GM12865 (cell line): Measurements from ENCODE around the gene PHKB.
"Not testable (repeated sequence)": the region's sequence is repeated elsewhere in the genome, so short reads cannot be mapped to it uniquely, and the experiment has no call there.

Experiments
- DNase-seq: peaks from one replicate; pipeline ENCODE4 v3.0.0; 2010; ENCODE audit warnings: low read depth
- H3K4me3 ChIP-seq: 2 replicates; pipeline ENCODE4 v1.5.1; 2011; ENCODE audit warnings: mild to moderate bottlenecking, low read depth, low read length, control low read depth
- TF ChIP-seq, protein P1 (sequence below): IDR thresholded peaks from 2 replicates; pipeline ENCODE4 v1.5.1; 2011; ENCODE audit warnings: low read length, control low read depth, low read depth, inconsistent platforms; ENCODE audit not compliant: insufficient read depth; ENCODE audit errors: missing control alignments

PHKB gene

DNA sequence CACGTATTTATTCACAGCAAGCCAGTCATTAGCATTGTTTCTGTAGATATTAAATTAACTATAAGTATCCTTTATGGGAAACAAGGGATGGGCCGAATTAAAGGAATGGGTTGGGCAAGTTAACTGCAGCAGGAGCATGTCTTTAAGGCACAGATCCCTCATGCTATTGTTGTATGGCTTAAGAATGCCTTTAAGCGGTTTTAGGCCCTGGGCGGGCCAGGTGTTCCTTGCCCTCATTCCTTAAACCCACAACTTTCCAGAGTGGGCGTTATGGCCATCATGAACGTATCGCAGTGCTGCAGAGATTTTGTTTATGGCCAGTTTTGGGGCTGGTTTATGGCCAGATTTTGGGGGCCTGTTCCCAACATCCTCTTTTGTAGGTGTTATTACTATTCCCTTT lies 9.1 kb downstream of the PHKB start:
- no peak for DNase-seq
- no peak overlapping the region for H3K4me3 ChIP-seq
- TF ChIP-seq, protein P1, sequence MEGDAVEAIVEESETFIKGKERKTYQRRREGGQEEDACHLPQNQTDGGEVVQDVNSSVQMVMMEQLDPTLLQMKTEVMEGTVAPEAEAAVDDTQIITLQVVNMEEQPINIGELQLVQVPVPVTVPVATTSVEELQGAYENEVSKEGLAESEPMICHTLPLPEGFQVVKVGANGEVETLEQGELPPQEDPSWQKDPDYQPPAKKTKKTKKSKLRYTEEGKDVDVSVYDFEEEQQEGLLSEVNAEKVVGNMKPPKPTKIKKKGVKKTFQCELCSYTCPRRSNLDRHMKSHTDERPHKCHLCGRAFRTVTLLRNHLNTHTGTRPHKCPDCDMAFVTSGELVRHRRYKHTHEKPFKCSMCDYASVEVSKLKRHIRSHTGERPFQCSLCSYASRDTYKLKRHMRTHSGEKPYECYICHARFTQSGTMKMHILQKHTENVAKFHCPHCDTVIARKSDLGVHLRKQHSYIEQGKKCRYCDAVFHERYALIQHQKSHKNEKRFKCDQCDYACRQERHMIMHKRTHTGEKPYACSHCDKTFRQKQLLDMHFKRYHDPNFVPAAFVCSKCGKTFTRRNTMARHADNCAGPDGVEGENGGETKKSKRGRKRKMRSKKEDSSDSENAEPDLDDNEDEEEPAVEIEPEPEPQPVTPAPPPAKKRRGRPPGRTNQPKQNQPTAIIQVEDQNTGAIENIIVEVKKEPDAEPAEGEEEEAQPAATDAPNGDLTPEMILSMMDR = no peak

DNA sequence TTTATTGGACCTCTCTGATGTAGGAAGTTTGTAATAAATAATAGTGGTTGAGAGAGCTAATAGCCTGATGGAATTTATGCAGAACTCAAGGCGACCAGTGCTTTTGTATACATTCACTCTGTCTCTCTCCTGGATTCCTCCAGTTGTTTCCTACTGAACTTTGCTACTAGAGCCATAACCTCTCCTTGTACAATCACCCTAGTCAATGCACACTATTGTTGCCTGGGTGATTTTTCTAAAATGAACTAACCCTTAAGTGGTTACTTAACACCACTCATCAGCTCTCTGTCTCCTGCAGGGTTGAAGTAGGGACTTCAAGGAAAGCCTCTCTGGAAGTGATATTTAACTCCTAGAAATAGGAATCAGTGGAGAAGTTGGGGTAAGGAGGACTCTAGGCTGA lies 9.7 kb downstream of the PHKB start:
- TF ChIP-seq, protein P1 = no peak
- no peak for DNase-seq
- H3K4me3 ChIP-seq = no peak overlapping the region

DNA sequence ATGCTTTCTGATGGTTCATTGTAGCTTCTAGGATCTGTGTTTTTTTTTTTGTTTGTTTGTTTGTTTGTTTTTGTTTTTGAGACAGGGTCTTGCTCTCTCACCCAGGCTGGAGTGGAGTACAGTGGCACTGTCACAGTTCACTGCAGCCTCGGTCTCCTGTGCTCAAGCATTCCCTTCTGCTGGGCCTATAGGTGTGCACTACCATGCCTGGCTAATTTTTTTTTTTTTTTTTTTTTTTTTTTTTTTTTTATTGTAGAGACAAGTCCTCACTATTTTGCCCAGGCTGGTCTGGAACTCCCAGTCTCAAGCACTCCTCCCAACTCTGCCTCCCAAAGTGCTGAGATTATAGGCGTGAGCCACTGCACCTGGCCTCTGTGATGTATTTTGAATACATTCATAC lies 11.9 kb downstream of the PHKB start:
- not testable (repeated sequence) for H3K4me3 ChIP-seq, DNase-seq

DNA sequence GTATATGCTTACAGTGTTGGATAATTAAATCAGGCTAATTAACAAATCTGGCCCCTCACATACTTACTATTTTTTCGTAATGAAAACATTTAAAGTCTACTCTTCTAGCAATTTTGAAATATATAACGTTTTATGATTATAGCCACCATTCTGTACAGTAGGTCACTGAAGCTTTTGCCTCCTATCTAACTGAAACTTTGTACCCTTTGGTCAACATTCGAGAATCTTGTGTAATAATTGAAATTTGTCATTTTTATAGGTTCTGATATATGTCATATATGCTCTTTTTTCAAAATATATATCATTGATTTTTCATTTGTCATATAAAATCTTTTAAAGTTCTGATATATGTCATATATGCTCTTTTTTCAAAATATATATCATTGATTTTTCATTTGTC lies 12.7 kb downstream of the PHKB start:
- no peak overlapping the region for H3K4me3 ChIP-seq
- DNase-seq = no peak
- TF ChIP-seq, protein P1 = no peak

DNA sequence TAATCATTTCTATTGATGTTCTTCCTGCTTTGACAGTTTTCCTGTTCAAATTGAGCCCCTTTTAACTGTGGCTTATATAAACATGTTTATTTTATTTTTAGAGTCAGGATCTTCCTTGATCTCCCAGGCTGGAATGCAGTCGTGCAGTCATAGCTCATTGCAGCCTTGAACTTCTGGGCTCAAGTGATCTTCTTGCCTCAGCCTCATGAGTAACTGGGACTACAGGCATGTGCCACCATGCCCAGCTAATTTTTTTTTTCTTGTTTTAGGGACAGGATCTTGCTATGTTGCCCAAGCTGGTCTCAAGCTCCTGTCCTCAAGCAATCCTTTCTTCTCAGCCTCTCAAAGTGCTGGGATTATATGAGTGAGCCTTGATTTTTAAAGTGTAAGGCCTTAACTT lies 14.7 kb downstream of the PHKB start:
- TF ChIP-seq, protein P1 = no peak
- no peak for DNase-seq
- no peak overlapping the region for H3K4me3 ChIP-seq

DNA sequence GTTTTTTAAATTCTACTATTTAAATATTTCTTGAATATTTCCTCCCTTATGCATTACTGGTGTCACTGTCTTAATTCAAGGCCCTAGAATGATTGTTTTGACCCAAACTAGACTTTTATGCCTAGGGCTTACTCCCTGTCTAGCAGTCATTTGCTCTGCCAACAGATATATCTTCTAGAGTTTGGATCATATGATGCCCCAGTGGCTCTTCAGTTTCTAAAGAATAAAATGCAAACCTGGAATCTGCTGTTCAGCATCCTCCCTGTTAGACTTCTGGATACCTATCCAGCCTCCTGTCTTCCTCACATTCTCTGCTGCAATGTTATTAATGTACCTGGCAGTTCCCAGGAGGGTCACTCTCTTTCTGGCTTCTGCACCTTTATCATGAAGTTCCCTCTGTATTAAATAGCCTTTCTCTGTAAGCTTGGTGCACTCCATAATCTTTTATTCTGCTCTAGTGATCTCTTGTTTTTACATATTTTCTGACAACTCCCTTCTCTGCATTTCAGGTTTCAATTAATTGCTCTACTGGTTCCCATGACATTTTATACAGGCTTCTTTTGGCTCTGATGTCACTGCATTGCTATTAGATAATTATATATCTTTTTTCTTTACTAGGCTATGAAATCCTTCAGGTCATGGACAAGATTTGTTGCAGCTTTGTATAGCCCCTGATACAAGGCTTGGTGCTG lies 15.7 kb downstream of the PHKB start:
- TF ChIP-seq, protein P1 = no peak
- H3K4me3 ChIP-seq = no peak overlapping the region
- DNase-seq = no peak

DNA sequence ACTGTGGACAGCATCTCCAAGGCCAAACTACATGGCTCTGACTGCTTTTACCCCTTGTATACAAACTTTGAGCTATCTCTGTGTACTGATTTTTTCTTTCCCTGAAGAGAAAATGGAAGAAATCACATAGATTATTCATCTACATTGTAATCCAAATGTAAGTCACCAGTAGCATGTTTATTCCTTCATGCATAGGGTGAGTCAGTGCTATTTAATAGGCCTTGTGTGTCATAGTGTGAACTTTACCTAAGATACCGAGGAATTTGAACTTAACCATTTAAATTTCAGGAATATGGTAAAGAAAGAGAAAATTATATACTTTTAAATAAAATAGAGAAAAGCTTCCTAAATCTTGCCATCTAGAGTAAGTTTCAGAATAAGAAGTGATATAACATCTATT lies 16.5 kb downstream of the PHKB start:
- TF ChIP-seq, protein P1 = no peak
- no peak for DNase-seq
- H3K4me3 ChIP-seq = no peak overlapping the region

DNA sequence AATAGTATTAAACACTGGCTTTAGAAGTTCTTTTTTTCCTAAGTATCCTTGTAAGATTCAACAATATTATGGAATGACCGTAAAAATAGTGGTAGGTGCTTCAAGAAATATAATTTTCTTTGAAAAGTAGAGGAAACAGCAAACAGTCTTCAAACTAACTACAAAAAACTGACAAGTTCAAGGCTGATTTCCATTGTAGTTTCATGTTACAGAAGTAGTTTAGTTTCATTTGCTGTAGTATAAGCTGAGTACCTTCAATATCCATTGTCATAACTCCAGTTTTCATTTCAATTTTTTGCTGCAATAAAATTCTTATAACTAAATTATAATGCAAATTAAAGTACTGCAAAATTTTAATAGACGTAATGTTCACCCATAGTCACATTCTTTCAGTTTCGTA lies 19.3 kb downstream of the PHKB start:
- no peak overlapping the region for H3K4me3 ChIP-seq
- DNase-seq = no peak
- TF ChIP-seq, protein P1 = no peak
